GM19193 (cell line): ENCODE results near the gene SHC2.

Experiments
- POLR2A ChIP-seq: IDR thresholded peaks from 4 replicates; pipeline ENCODE4 v1.6.1; 2011; ENCODE audit not compliant: insufficient read depth, insufficient read length; ENCODE audit errors: extremely low read depth

The SHC2 gene

GRCh38 chr19:379796-380195, 81.0 kb downstream of the SHC2 start:
- no peak for TF ChIP-seq POLR2A

GRCh38 chr19:378706-379105, 82.1 kb downstream of the SHC2 start:
- TF ChIP-seq POLR2A, result no peak

- no peak for TF ChIP-seq POLR2A
Observed at GRCh38 chr19:377801-378581, 82.8 kb downstream of the SHC2 start.

DNA sequence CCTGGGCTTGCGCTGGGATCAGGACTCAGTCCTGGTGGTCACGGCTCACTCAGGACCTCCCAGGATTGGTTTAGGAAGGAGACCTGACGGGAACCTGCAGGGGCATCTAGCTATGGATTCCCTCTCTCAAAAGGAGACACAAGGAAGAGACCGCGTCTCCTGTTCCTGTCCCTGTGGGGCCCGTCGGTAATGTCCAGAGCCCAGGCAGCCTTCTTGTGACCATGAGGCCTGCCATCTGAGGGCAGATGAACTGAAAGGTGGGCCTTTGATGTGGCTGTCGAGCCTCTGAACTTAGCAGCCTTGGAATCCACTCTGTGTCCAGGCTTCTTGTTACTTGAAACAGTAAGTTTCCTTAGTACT, 84.7 kb downstream of the SHC2 start:
- no peak for TF ChIP-seq POLR2A

DNA sequence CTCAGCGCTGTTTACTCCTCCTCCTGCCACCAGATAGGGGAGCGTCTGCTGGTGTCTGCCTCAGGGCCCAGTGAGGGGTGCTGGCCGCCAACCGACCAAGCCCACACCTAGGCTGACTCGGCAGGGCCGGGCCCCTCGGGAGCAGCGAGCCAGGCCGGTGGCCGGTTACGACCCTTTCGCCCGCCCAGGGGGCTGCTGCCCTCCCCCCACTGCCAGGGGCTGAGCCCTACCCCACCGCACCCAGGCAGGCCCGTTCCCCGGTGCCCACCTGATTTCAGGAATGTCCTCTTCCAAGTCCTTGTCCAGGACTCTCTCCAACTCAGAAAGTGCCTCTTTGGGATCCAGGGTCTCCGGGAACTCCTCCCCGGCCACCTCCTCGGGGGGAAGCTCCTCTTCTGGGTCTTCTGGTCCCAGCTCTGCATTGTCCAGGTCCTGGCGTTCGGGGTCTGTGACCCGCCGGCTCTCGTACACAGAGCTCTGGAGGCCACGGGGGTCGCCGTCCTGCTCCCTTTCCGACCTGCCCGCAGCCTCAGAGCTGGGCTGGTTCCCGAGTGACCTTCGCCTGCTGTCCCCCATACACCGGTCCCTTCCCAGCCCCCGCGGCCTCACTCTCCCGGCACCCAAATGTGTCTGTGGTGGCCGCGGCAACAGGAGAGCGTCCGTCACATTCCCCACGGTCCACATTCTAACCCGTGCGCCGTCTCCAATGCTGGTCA, 85.3 kb downstream of the SHC2 start:
- no peak for TF ChIP-seq POLR2A

GRCh38 chr19:374886-375235, 86.0 kb downstream of the SHC2 start:
- no peak for TF ChIP-seq POLR2A

DNA sequence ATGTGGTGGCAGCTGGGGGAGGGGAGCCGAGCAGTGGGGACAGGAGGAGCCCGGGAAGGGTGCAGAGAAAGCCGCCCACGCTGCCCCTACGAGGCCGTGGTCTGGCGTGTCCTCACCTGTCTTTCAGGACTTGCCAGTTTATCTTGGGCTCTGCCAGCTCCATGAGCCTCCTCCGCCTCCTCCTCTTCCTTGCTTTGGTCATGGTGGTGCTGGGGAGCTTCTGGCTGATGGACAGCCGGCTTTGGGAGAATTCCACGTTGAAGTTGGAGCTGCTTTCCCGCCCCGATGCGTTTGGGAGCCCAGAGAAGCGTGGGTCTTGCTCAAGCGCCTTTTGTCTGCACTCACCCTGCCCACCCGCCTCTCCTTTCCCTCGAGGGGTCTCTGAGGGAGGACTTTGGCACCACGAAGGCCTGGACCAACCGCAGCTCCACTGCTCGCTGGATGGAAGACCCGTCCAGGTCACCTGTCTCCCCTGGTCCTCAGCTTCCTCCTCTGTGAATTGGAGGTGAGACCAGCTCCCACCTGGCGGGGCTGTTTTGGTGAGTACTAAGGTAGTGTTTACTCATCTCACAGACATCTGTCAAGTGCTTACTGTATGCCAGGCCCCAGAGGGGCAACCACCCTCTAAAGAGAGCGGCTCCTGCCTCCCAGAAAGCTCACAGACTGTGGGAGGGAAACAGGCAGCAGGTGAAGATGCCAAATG, 86.5 kb downstream of the SHC2 start:
- no peak for TF ChIP-seq POLR2A

DNA sequence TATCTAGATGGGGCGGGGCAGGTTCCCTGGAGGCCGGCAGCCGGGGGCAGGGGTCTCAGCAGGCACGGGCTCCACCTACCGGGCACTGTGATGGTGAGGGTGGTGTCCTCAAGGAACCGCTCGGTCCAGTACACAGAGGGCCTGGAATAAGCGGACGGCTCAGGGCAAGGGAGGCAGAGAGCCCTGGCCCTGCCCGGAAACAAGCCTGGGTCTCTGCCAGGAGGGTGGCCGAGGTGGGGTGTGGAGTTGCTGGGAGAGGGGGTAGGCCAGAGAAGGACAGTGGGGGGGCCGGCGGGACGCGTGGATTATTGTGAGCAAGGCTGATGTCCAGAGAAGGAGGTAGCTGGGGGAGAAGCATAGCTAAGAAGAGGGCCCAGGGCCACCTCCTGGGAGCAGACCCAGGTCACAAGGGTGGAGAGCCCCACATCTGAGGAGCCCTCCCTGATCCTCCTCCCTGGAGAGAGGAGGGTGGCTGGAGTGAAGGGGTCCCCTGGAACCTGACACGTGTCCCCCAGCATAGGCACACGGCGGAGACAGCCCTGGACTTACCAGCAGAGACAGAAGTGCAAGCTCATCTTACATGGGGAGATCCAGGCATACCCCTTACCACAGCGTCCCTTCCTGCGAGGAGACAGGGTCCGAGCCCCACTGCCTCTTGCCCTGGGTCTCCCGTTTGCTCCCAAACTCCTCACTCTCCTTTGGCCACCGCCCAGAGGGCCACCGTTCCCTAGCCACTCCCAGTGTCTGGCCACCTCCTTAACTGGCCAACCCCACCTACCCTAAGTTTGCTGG, 87.2 kb downstream of the SHC2 start:
- no peak for TF ChIP-seq POLR2A

DNA sequence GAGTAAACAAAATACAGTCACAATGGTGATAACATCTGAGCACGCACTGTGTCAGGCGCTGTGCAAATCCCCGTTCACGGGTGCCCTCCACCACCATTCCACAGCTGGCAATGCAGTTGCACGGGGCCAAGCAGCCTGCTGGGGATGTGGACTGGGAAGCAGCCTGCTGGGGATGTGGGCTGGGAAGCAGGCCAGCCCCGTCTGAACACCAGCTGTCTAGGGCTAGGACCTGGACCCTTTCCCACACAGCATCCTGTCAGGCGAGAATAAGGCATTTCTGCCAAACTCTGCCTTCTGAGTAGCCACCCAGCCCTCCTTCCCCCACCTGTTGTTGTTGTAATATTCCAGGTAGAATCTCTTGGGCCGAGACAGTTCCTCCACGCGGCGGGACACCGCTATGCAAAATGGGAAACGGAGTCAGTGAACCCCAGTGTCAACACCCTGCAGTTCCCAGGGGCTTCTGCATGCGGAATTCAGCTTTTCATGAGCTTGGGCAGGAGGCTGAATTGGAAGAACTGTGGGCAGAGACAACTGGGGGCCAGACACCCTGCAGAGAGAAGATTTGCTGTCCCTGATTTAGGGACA, 88.4 kb downstream of the SHC2 start:
- no peak for TF ChIP-seq POLR2A

GRCh38 chr19:371501-372168, 89.2 kb downstream of the SHC2 start:
- no peak for TF ChIP-seq POLR2A

GRCh38 chr19:370641-371330, 90.0 kb downstream of the SHC2 start:
- TF ChIP-seq POLR2A, result no peak

- TF ChIP-seq POLR2A, result no peak
Observed at GRCh38 chr19:369876-370275, 91.0 kb downstream of the SHC2 start.

DNA sequence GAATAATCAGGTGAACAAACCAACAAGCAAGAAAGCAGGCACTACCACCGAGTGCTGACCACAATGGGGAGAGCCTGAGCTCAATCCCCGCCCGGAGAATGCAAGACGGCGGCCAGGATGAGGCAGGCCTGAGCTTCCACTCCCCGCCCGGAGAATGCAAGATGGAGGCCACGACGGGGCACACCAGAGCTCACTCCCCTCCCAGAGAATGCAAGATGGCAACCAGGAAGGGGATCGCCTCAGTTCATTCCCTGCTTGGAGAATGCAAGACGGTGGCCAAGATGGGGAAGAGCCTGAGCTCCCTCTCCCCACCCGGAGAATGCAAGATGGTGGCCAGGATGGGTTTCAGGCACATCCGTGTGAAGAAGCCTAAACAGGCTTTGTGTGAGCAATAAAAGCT, 91.6 kb downstream of the SHC2 start:
- no peak for TF ChIP-seq POLR2A

DNA sequence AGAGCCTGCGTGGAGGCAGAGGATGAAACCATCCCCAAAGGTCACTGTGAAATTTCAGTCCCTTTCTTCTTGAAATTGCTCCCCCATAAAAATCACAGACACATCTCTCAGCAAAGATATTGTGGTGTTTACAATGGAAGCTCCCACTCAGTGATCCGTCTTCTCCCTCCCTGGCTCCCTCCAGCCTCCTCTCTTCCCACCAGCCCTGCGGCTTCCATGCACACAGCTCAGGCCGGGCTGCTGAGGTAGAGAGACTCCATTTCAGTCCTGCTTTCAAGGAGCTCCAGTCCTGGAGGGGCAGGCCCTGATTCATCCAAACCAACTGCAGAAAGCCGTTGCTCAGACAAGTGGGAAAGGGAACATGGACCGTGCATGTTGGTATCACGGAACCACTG, 92.2 kb downstream of the SHC2 start:
- TF ChIP-seq POLR2A, result no peak
